NT2/D1 (cell line): ENCODE results near the gene FBXO2.

ENCODE experiments used
- SUZ12 ChIP-seq: IDR thresholded peaks from 2 replicates; pipeline ENCODE4 v1.6.1; 2011; ENCODE audit not compliant: insufficient read length, insufficient read depth; ENCODE audit errors: extremely low read depth
- ZNF274 ChIP-seq: IDR thresholded peaks from 2 replicates; pipeline ENCODE4 v1.6.1; 2011; ENCODE audit warnings: mild to moderate bottlenecking, low read depth, low read length

GRCh38 chr1:11657654-11658053, 3.4 kb upstream of the FBXO2 start:
- no peak for TF ChIP-seq SUZ12
- no peak for TF ChIP-seq ZNF274
